Fibroblast of the conjunctiva (primary cell): Measurements from ENCODE around the gene ARG1.
"Not testable (repeated sequence)": the region's sequence is repeated elsewhere in the genome, so short reads cannot be mapped to it uniquely, and the experiment has no call there.

Experiments
- DNase-seq: peaks from one replicate; pipeline ENCODE4 v3.0.0-alpha.2; 2010; ENCODE audit warnings: low read depth

Gene ARG1

DNA sequence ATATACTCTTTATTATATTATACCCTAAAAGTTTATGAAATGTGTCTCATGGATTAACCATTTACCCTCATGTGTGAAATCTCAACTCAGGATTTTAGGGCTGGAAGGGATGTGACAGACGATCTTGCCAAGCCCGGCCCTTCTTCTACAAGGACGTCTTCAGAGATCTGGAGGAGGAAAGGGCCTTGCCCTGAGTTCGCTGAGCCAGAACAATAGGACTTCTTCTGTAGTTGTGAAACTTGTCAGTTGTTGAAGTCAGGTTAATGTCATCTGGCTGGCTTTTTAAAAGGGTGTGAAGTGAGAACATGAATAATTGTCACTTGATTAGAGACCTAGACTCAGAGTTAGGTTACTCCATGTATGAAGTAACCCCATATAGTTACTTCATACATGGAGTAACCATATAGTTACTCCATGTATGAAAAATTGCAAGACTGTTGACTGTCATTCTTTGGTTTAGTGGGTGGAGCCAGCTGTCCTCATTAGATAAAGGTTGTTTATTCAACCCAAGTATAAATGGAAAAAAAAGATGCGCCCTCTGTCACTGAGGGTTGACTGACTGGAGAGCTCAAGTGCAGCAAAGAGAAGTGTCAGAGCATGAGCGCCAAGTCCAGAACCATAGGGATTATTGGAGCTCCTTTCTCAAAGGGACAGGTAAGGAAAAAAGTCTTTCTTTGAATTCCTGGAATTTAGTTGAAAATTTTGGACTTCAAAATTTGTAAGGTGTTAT is at the start of gene ARG1:
Gene ARG1, plus strand, starts transcription at position 541 of the 730 bp plus-strand sequence. Its CDS starts 57 bp downstream, at position 598.
- DNase-seq, result no peak

DNA sequence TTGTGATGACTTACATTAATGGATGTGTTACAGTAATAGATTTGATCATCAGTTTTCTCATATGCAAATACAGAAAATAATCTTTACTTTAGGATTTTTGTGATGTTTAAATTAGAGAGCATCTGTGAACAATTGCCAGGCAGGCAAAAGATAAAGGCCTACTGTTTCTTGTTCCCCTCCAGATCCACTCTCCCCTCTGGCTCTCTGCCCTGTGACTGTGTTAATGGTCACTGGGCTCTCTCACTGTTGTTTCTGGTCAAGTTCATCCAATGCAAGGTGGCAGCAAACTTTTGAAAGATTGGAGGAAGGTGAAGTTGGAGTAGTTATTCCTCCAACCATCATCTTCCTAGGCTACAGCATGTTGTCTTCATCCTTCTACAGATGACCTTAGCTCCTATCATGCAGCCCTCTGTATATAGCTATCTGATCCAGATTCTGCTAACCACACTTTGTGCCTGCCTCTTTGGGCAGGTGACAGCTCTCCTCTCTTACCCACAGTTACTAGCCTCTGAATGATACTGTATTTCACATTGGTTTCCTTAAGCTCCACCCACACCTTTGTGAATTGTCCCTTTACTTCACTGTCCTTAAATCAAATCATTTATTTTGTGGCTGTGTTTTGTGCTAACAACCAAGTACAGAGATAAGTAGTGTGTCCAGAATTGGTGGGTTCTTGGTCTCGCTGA is 48.9 kb upstream of the ARG1 start:
- DNase-seq, result no peak

DNA sequence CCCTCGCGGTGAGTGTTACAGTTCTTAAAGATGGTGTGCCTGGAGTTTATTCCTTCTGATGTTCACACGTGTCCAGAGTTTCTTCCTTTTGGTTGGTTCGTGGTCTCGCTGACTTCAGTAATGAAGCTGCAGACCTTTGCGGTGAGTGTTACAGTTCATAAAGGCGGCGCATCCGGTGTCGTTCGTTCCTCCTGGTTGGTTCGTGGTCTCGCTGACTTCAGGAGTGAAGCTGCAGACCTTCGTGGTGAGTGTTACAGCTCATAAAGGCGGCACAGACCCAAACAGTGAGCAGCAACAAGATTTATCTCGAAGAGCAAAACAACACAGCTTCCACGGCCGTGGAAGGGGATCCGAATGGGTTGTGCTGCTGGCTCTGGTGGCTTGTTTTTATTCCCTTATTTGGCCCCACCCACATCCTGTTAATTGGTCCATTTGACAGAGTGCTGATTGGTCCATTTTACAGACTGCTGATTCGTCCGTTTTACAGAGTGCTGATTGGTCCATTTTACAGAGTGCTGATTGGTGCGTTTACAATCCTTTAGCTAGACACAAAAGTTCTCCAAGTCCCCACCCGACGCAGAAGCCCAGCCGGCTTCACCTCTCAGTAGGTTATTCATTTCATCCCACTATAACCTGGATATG is 48.2 kb upstream of the ARG1 start:
- no peak for DNase-seq

DNA sequence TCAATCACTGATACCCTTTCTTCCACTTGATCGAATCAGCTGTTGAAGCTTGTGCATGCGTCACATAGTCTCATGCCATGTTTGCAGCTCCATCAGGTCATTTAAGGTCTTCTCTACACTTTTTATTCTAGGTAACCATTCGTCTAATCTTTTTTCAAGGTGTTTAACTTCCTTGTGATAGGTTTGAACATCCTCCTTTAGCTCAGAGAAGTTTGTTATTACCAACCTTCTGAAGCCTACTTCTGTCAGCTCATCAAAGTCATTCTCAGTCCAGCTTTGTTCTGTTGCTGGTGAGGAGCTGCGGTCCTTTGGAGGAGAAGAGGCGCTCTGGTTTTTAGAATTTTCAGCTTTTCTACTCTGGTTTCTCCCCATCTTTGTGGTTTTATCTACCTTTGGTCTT is 42.1 kb upstream of the ARG1 start:
- DNase-seq, result not testable (repeated sequence)

DNA sequence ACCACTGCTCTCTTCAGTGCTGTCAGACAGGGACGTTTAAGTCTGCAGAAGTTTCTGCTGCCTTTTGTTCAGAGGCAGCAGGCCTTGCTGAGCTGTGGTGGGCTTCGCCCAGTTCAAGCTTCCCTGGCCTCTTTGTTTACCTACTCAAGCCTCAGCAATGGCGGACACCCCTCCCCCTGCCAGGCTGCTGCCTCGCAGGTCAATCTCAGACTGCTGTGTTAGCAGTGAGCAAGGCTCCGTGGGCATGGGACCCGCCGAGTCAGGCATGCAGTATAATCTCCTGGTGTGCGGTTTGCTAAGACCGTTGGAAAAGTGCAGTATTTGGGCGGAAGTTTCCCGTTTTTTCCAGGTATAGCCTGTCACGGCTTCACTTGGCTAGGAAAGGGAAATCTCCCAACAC is 41.3 kb upstream of the ARG1 start:
- not testable (repeated sequence) for DNase-seq

DNA sequence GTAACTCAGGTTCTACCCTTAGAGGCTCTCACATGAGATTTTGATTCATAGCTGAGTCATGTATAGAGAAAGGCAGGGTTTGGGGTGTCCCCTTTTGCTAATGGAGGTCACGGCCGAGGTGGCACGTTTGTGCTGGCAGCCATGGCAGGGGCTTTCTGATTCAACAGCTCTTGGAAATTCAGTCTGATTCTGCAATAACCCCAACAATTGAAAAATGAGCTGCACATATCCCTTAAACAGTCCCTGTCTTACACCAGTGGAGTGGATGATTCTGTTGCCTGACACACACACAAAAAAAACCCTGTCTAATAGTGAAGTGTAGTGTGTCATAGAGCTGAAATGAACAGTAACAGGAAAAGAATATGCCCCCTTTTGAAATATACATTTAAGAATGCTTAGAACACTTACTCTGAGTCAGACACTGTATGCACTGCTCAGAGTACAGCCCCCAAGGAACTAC is 40.4 kb upstream of the ARG1 start:
- DNase-seq, result no peak

DNA sequence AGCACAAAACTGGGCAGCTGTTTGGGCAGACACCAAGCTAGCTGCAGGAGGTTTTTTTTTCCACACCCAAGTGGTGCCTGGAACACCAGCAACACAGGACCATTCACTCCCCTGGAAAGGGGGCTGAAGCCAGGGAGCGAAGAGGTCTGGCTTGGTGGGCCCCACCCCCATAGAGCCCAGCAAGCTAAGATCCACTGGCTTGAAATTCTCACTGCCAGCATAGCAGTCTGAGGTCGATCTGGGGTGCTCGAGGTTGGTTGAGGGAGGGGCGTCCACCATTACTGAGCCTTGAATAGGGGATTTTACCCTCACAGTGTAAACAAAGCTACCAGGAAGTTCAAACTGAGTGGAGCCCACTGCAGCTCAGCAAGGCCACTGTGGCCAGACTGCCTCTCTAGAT is 34.4 kb upstream of the ARG1 start:
- DNase-seq, result not testable (repeated sequence)

DNA sequence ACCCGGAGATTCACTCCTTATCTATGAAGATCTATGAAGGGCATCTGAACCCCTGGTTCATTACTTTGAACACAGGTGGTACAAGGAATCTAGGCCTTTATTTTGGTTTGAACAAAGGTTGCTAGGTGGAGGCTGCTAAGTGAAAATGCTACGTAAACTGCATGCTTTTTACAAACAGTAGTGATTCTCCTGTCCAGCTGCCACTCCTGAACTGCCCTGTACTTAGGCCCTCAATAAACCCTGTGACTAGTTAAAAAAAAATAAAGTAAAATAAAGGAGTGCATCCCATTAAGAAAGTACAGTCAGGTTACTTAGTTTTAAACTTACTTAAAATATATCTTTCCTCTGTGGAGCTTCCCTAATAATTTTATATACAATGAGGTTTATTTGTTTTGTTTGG is 27.7 kb upstream of the ARG1 start:
- no peak for DNase-seq

DNA sequence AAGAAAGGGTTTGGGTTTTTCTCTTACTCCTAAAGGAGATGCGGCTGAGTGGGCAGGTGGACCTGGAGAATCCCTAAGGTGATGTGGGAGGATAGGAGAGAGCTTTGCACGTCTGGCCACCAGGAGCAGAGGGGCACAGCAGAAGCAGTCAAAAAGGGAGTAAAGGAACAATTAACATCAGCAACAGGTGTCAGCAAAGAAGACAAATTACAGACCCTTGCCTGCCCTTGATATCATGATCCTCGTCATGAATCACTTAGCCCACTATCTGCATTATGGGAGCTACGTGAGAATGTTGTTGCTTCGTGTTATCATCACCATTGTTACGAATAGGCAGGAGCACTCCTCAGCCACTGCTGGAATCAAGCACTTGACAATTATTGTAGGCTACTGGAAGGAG is 25.5 kb upstream of the ARG1 start:
- no peak for DNase-seq

DNA sequence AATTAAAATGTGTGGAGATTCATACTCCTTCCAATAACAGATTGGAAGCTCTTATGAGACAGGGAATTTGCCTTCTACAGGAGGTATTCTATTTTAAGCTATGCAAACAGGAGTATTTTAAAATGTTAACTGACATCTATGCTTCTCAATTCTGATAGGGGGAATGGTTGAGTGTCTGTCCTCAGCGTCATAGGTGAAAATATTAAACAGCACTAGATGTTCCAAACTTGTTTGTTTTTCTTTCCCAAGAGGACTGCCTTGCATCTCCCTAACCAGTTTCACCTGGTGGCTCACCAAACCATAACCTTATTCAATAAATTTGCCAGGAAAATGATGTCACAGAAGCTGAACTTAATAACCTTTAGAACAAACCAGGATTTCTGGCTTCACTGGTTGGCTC is 24.6 kb upstream of the ARG1 start:
- DNase-seq, result no peak

DNA sequence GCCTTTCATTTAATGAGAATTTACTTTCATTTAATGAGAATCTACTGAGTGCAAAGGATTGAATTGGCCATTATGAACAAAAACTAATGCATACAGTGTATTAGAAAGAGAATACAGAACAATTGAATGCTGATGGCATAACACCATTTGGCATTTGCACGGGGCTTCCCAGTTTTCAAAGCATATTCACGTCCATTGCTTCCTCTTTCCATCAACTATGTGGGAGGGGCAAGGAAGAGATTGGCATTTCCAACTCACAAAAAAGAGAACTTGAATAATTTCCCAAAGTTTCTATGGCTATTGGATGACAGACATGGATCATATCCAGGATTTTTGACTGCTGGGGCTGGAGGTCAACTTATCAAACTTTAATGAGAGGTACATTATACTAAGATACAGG is 23.2 kb upstream of the ARG1 start:
- DNase-seq, result no peak

DNA sequence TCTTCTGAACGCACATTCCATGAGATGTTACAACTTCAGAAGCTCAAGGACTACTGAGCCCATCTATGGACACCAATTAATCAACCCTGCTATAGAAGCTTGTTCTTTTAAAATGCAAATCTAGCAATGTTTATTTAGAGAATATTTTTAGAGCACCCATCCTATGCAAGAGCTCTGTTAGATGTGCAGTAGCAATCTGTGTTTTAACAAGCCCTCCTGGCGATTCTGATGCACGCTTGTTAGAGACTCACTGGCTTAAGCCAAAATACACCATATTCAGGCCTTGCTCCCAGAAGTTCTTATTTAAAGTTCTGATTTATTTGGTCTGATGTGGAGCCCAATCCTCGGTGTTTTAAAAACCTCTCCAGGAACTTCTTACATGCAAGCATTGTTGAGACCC is 21.1 kb upstream of the ARG1 start:
- DNase-seq, result no peak

DNA sequence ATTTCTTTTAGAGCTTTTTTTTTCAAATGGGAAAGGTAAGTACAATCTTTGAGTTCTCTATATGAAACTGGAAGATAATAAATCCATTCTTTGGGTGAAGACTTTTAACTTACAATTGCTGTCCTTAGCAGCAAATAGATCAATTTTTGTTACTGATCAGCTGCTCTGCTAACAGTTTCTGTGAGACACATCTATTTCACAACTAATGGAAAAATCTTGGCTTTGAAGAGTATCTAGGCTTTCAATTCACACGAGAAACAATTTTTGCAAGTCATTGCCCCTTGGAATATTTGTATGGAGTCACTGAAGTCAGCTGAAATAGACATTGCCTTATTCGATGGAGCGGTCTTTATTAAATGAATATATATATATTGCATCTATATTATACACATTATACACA is 20.5 kb upstream of the ARG1 start:
- DNase-seq, result no peak

DNA sequence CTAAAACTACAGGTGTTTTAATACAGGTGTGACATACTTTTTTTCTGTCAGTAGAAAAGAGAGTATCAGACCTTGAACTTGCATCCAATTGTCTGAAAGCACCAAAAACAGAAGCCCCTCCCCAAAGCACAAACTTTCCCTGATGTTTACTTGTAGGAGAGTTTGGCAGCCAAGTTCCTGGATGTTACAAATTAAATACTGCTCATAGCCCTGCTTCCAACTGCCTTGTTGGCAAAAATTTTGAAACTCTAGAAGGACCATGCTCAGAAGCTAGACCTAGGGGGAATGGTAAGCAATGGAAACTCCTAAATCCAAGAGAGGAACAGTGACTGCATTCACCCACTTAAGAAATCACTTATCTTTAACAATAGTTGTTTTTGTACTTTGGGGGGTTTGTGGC is 17.0 kb upstream of the ARG1 start:
- DNase-seq, result peak; percentile 1

DNA sequence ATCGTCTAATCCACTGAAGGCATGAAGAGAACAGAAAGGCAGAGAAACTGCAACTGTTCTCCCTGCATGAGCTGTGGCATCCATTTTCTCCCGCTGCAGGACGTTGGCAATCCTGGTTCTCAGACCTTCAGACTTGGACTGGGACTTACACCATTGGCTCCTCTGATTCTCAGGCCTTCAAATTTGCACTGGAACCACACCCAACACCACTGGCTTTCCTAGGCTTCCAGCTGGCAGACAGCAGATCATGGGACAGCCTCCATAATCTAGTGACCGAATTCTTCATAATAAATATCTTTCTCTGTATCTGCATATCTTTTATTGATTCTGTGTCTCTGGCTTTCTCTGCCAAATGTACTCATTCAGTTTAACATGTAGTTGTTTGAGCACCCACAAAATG is 14.1 kb upstream of the ARG1 start:
- no peak for DNase-seq

DNA sequence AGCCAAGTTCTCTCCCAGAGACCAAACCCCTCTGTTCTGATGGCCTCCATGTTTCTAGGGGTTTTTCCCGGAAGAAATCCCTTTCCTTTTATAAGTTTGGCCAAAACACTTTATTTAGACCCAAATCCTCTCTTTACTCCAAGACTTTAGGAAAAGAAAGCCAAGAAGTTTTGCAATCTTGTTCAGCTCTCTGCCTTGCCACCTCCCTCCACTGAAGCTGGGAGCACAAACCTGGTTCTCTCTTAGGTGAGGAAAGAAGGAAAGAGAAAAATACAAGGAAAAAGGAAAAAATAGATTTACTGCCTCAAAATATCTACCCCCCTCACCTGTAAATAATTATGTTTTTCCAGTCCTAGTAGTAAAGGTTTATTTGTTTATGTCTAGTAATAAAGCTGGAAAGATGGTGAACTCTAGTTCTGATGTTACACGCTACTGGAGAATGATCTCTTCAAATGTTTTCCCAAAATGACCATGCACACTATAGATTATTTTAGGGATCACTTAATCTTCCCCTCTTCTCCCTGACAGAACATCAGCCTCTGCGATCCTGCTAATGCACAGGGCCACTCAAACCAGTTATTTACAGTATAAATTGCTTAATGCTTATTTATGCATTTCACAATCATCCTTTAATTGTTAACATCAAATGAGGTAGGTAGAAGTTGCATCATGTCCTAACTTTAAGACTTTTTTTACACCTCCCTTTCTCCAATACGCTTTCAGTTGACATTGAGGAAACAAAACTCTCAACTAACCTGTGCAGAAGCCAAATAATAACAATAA is 10.9 kb upstream of the ARG1 start:
- DNase-seq, result no peak

DNA sequence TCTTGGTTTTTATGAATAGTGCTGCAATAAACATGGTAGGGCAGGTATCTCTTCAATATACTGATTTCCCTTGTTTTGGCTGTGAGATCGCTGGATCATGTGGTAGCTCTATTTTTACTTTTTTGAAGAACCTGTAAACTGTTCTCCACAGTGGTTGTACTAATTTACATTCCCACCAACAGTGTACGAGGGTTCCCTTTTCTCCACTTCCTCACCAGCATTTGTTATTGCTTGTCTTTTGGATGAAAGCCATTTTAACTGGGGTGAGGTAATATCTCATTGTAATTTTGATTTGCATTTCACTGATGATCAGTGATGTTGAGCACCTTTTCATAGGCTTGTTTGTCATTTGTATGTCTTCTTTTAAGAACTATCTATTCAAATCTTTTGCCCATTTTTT is 8.0 kb upstream of the ARG1 start:
- no peak for DNase-seq

DNA sequence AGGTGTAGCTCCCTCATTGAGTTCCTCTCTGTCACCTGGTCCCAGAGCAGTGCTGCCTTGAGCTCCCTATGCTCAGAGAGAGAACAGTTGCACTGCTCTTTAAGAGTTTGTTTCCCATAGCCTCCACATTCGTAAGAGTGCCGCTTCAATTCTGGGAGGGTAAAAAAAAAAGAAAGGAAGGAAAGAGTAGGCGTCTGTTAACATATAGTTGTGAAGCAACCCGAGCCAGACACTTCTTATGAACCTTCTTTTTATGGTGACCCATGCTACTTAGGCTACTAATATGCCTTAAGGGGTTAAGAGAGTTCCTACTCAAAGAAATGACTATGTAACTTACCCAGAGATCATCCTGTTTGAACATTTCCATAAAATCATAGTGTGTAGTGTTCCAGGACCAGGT is 4.3 kb upstream of the ARG1 start:
- DNase-seq, result no peak

DNA sequence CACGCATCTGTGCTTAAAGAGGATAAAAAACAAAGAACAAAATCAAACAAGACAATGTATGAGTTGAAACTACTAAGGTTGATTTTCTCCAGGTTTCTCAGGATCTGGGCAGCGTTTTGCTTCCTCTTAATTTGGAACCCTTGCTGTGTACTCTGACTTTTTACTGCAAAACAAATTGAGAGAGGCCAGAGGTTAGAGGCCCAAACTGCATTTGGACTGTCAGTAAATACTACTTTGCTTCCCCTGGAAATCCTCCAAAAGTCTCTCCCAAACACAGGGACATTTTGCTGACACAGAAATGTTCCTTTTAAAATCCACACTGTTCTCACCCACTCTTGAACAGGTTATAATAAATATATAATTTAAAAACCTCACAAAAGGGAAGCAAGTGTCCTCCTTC is 1.1 kb downstream of the ARG1 start:
- DNase-seq, result no peak

DNA sequence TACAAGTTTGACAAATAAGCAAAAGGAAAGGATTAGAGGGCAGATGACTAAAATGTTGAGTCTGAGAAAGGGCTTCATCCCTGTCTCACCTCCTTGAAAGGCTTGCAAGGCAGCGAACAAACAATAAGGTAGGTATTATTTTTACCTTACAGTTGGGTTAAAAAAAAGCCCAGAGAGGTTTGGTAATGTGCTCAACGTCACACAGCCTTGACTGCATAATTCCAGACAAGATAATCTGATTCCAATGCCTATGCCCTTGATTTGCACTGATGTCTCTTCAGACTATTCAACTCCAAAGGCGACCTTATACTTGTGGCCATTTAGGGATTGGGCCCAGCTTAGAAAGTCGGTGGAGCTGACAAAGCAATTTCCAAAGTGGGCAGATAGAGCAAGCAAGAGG is 1.7 kb downstream of the ARG1 start:
- no peak for DNase-seq

DNA sequence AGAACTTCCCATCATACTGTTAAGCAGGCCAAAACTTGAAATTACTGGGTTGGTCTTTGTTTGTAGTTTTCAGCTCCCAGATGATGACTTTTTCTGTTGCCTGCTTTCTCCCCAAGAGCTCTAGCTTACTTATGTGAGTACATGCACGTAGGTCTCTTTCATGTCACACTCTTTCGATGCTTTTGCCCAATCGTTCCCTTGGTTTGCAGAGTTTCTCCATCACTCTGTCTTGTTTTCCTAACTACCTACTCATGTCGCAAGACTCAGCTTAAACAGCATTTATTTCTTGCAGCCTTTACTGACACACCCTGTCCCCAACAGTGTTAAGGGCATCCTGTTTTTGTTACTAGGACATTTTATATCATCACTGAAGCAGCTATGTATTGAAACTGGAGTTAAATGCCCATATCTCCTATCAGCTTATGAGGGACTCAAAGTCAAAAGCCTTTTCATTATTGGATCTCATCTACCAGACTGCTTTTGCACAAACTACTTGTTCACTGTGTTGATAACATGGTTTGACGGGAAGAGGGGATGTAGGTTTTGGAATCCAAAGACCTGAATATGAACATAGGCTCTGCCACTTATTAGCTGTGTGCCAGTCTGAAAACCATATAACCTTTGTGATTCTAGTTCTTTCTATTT is 2.9 kb downstream of the ARG1 start:
- DNase-seq, result no peak

DNA sequence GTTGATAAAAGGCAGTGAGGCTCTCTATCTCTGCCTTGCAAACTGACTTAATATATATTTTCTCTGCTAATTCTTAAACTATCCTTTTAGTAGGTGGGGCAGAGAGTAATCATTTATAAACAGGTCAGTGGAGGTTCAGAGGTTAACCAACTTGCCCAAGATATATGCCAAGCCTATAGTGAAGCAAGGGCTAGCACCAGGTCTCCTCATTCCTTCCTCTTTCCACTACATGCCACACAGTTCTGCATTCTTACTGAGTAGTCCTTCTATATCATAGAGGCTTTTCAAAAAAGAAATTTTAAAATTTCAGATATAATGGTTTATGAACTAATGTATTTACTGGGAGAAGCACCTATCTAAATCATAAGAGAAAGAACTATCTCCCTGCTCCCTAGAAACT is 8.5 kb downstream of the ARG1 start:
- DNase-seq, result no peak
